ENCODE data around the gene PARP4. TPM values are rescaled to one million over a fixed set of nuclear protein-coding genes. Genes with fewer than 3 reads are reported as not detected.

PARP4 gene
- total and polyA plus RNA-seq, 2 of the 4 experiments (the other 2 are of a cell fraction), result 31.7 to 50.2 TPM

- Histone ChIP-seq H3K9me3 (ENCODE audit: control insufficient read depth, insufficient read depth, low read length) (no peaks in the 10 kb centered on the region), H3K9me1 (ENCODE audit: insufficient read depth, low read length) (peaks cover 9% of the 10 kb centered on the region), H4K20me1 (ENCODE audit: insufficient read depth, low read length) (no peaks in the 10 kb centered on the region), H3K4me3 (ENCODE audit: insufficient read depth, low read depth, low read length) (no peak overlapping the region), H2BK15ac (ENCODE audit: low read depth, low read length) (no peak overlapping the region), H2BK20ac (ENCODE audit: low read depth, low read length) (no peak overlapping the region), H3K27me3 (ENCODE audit: control insufficient read depth, insufficient read depth, low read length) (no peaks in the 10 kb centered on the region), H2AK5ac (ENCODE audit: low read depth, low read length) (no peak overlapping the region), H2AFZ (replicated peaks; ENCODE audit: low read length, poor library complexity) (no peak overlapping the region), H4K91ac (ENCODE audit: insufficient read depth, low read depth, low read length) (no peak overlapping the region), H3K14ac (replicated peaks; ENCODE audit: low read depth, low read length) (no peak overlapping the region), H3K23ac (ENCODE audit: low read depth, low read length) (no peak overlapping the region), H2BK5ac (ENCODE audit: low read depth, low read length, poor library complexity, severe bottlenecking) (no peak overlapping the region), H3K36me3 (ENCODE audit: control insufficient read depth, insufficient read depth, low read length) (peaks cover 28% of the 10 kb centered on the region), H3K9ac (ENCODE audit: low read depth, low read length) (no peak overlapping the region), H3K4ac (ENCODE audit: low read depth, low read length) (no peak overlapping the region), H2BK120ac (ENCODE audit: low read depth, low read length) (no peak overlapping the region), H4K5ac (ENCODE audit: low read depth, low read length) (no peak overlapping the region), H3K18ac (ENCODE audit: low read depth, low read length) (no peak overlapping the region), H3K27ac (ENCODE audit: insufficient read depth, low read length) (no peak overlapping the region), H3K56ac (ENCODE audit: extremely low read depth, insufficient read depth, low read length) (no peak overlapping the region), H2AK9ac (replicated peaks; ENCODE audit: low read depth, low read length, poor library complexity) (no peak overlapping the region), H3K4me1 (ENCODE audit: control insufficient read depth, insufficient read depth, low read length) (peaks cover 5% of the 10 kb centered on the region), H3K4me2 (ENCODE audit: low read depth, low read length) (no peak overlapping the region), H3K79me1 (ENCODE audit: low read depth in 1 of 2, low read length in 2 of 2) (peaks cover 0 to 4% of the 10 kb centered on the region in 2 experiments; a peak in 1 of 4 replicates), H4K8ac (ENCODE audit: low read depth in 2 of 2, low read length in 2 of 2) (no peak overlapping the region)
- in situ Hi-C loops (cut with MboI; ENCODE audit: low sequenced_read_pairs) (no loop called here), intact Hi-C loops (cut with micrococcal nuclease) (no loop called here), dilution Hi-C loops (cut with HindIII; ENCODE audit: low sequenced_read_pairs, unreplicated experiment) (no loop called here)
- ATAC-seq (ENCODE audit: low read depth) (no peak), DNase-seq (no peak)
- TF ChIP-seq FOS (IDR thresholded peaks at IDR 0.05; ENCODE audit: low read depth, low read length), result no peak
- TF ChIP-seq MXI1 (IDR thresholded peaks at IDR 0.05; ENCODE audit: borderline replicate concordance, low read depth, low read length), result no peak
- no peak for TF ChIP-seq CEBPB (IDR thresholded peaks at IDR 0.05; ENCODE audit: low read depth, low read length)
- TF ChIP-seq BHLHE40 (IDR thresholded peaks at IDR 0.05; ENCODE audit: low read depth, low read length), result no peak
- no peak for TF ChIP-seq MAFK (IDR thresholded peaks at IDR 0.05; ENCODE audit: low read depth, low read length)
- no peak for TF ChIP-seq NFE2L2 (IDR thresholded peaks at IDR 0.05; ENCODE audit: low read depth, low read length)
- TF ChIP-seq RAD21 (IDR thresholded peaks at IDR 0.05; ENCODE audit: low read length), result no peak
- no peak for TF ChIP-seq RFX5 (IDR thresholded peaks at IDR 0.05; ENCODE audit: low read depth, low read length)
- TF ChIP-seq ELK1 (IDR thresholded peaks at IDR 0.05; ENCODE audit: borderline replicate concordance, low read depth, low read length), result no peak
- TF ChIP-seq CTCF (conservative IDR thresholded peaks at IDR 0.05; ENCODE audit: low read depth, low read length), result no peak
- no peak for TF ChIP-seq RCOR1 (IDR thresholded peaks at IDR 0.05; ENCODE audit: insufficient replicate concordance, low read length)
- TF ChIP-seq SMC3 (IDR thresholded peaks at IDR 0.05; ENCODE audit: low read depth, low read length), result no peak
- TF ChIP-seq CHD1 (IDR thresholded peaks at IDR 0.05; ENCODE audit: low read depth, low read length), result no peak
- TF ChIP-seq MAZ (IDR thresholded peaks at IDR 0.05; ENCODE audit: borderline replicate concordance, low read depth, low read length), result no peak
- no peak for TF ChIP-seq POLR2A (IDR thresholded peaks at IDR 0.05; ENCODE audit: low read depth, low read length)
- no peak for TF ChIP-seq USF2 (IDR thresholded peaks at IDR 0.05; ENCODE audit: low read depth, low read length)
- no CpG with 5 or more reads among the region's 4 CpGs for WGBS, 2 experiments (ENCODE audit: extremely low coverage in 2 of 2, insufficient read length in 1 of 2)
- BruUV-seq (replicated peaks), result no TSS peak
- CTCF ChIA-PET, result no interaction called here
- POLR2A ChIA-PET (ENCODE audit: unreplicated experiment), result no interaction called here
These were observed 53.8 kb downstream of the PARP4 start for GRCh38 chr13:24458736-24459135.

Data from IMR-90 (cell line).